GM23338 (cell line): ENCODE measurements around the gene TRMT10B.

Source experiments
- EZH2phosphoT487 ChIP-seq: fragments of 200-600 bp; sonication (generic); IDR thresholded peaks from one replicate; pipeline ENCODE4 v1.8.1; 2018; ENCODE audit warnings: antibody characterized with exemption; ENCODE audit not compliant: unreplicated experiment
- POLR2AphosphoS5 ChIP-seq: IDR thresholded peaks from 2 replicates; pipeline ENCODE4 v1.6.1; 2016; ENCODE audit warnings: antibody characterized with exemption, low read depth

DNA sequence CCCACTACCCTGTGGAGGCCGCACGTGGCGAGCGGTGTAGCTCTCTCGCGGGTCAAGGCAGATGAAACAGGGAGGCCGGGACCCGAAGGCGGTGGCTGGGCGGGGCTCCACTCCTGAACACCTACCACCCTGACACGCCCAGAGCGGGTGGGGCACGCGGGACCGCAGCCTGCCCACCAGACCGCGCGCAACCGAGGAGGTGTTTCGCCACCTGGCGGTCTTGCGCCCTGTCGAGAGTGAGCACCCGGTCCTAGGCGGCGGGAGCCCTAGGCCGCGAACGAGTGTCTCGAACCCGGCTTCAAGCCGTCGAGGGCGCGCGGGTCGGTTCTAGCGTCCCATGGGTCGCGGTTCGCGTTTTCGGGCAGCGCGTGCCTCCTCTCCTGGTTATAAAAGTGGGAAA lies 33.5 kb downstream of the TRMT10B start:
- no peak for TF ChIP-seq EZH2phosphoT487
- TF ChIP-seq POLR2AphosphoS5: no peak
